ENCODE results near the gene WDR91.

DNA sequence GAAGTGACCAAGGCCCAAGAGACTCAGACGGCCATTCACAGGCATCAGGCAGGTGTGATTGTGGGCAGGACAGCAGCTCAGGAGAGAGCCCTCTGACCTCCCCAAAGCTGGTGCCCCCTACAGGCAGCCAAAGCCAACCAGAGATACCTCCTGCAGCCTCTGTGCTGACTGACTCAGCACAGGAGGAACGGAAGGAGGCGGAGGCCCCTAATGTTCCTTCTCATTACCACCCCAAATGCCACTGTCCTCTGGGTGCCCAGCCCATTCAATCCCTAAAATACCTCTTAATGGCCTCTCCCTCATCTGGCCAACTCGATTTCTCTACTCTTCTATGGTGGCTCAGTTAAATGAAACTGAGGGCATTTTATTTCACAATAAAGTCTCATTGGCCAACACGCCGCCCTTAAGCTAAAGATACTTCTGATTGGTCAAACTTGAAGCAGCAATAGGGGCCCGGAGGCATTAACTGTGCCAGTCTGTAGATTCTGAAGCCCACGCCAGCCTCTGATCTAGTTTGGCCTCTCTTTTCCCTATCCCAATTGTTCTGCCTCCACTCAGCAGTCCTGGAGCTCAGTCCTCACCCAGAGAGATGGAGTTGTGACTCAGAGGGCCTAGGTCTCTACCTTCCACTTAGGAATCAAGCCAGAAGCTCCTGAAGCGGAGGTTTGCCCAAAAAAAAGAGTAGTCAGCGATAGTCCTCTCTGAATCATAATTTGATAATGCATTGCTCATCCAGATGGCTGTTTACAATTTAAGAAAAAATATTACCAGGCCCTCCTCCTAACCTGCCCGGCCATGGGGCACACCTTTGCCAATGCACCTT is 42.0 kb downstream of the WDR91 start:
- no peak for TF ChIP-seq POLR2A (IDR thresholded peaks at IDR 0.05; ENCODE audit: extremely low read depth, insufficient read length)
- TF ChIP-seq, protein P1, sequence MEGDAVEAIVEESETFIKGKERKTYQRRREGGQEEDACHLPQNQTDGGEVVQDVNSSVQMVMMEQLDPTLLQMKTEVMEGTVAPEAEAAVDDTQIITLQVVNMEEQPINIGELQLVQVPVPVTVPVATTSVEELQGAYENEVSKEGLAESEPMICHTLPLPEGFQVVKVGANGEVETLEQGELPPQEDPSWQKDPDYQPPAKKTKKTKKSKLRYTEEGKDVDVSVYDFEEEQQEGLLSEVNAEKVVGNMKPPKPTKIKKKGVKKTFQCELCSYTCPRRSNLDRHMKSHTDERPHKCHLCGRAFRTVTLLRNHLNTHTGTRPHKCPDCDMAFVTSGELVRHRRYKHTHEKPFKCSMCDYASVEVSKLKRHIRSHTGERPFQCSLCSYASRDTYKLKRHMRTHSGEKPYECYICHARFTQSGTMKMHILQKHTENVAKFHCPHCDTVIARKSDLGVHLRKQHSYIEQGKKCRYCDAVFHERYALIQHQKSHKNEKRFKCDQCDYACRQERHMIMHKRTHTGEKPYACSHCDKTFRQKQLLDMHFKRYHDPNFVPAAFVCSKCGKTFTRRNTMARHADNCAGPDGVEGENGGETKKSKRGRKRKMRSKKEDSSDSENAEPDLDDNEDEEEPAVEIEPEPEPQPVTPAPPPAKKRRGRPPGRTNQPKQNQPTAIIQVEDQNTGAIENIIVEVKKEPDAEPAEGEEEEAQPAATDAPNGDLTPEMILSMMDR (IDR thresholded peaks at IDR 0.05; ENCODE audit: low read depth, low read length) = peak; percentile 77
- TF ChIP-seq, protein P2, sequence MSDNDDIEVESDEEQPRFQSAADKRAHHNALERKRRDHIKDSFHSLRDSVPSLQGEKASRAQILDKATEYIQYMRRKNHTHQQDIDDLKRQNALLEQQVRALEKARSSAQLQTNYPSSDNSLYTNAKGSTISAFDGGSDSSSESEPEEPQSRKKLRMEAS (IDR thresholded peaks at IDR 0.05; ENCODE audit: low read depth, low read length) = no peak
- TF ChIP-seq MYC (IDR thresholded peaks at IDR 0.05; ENCODE audit: low read depth, low read length) = no peak

All from NB4 (cell line).